Subcutaneous adipose tissue (tissue), 4 donors: ENCODE results near the gene HNRNPA3. TPM values are rescaled to one million over a fixed set of nuclear protein-coding genes. Genes with fewer than 3 reads are reported as not detected.

Experiments
- total RNA-seq, 4 donors: library from RNA; depleted of rRNA; stranded (reverse); fragments of >200 nt; gene quantifications; one replicate each; pipeline ENCODE4 v1.1.0, GENCODE V29; 2016
- TF ChIP-seq, protein P1 (sequence below): fragments of 450-650 bp; IDR thresholded peaks from one replicate; pipeline ENCODE4 v1.5.1; 2016; ENCODE audit warnings: low read depth, mild to moderate bottlenecking, control low read depth, antibody characterized with exemption, moderate library complexity

Gene HNRNPA3
- total RNA-seq, 4 donors from 2014 or later: 48.6 to 104 (median 64.7) TPM

DNA sequence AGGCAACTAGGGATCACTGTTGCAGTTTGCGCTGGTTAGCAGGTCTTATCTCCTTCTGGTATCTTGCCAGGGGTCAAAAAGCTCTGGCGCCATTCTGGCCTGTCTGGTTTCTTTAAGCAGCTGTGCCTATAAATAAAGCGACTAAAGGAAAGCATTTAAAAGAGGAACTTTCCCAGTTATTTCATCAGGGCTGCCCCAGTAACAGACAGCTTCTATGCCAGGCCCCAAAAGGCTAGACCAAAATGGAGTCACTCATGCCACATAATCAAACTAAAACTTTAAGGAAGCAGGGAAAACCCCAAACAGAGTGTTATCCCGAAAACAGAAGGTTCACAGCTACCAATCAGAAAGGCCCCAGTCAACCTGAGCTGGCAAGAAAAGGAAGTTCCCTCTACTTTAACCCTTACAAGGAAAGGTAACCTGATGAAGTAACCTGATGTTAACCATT, 41.2 kb upstream of the HNRNPA3 start:
- TF ChIP-seq, protein P1, sequence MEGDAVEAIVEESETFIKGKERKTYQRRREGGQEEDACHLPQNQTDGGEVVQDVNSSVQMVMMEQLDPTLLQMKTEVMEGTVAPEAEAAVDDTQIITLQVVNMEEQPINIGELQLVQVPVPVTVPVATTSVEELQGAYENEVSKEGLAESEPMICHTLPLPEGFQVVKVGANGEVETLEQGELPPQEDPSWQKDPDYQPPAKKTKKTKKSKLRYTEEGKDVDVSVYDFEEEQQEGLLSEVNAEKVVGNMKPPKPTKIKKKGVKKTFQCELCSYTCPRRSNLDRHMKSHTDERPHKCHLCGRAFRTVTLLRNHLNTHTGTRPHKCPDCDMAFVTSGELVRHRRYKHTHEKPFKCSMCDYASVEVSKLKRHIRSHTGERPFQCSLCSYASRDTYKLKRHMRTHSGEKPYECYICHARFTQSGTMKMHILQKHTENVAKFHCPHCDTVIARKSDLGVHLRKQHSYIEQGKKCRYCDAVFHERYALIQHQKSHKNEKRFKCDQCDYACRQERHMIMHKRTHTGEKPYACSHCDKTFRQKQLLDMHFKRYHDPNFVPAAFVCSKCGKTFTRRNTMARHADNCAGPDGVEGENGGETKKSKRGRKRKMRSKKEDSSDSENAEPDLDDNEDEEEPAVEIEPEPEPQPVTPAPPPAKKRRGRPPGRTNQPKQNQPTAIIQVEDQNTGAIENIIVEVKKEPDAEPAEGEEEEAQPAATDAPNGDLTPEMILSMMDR: no peak

DNA sequence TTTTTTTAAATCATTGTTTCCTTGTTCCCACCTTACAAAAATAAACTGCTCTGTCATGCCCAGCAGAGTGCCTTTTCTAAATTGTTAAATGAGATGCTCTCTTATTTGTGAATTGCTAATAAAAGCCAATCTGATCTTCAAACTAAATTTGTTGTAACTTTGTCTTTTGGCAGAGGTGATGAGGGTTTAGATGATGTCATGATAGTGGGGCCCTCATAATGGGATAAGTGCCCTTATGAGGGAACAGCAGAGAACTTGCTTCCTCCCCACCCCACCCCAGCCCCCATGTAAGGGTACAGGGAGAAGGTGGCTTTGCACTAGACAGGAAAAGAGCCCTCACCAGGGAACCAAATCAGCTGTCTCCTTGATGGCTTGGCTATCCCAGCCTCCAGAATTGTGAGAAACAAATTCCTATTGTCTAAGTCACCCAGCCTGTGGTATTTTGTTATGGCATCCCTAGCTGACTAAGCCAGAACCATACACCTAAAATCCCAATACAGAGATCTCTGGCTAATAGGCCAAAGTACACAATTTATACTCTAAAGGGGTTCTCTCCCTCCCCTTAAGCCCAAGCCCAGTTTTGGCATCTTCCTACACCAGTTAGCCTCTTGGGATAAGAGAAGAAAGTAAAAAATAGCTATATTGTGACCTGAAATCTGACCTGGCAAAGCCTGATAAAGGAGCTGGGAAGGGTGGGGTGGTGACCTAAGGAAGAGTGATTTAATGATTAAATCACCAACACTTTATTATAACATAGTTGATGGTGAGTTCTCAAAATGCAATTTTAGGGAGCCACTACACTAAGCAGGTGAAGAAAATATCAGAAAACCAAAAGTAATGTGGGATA, 40.3 kb upstream of the HNRNPA3 start:
- TF ChIP-seq, protein P1: no peak

DNA sequence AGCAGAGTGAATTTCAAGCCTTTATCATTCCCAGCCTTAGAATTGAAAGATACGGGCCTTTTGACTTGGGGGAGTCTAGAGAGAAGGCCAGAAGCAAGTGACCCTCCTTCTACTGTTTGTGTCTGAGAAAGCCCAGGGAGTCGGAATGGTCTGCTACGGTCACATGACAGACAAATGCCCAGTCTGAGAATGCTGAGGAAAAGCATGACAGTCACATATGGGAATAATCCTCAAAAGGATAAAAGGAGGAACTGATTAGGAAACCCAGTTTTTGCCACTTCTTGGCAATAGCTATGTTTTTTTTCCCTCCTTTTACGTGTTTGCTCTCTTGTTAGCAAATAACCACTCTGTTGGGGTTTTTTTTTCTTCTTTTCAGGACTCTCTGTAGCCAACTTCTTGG, 38.1 kb upstream of the HNRNPA3 start:
- TF ChIP-seq, protein P1: no peak

DNA sequence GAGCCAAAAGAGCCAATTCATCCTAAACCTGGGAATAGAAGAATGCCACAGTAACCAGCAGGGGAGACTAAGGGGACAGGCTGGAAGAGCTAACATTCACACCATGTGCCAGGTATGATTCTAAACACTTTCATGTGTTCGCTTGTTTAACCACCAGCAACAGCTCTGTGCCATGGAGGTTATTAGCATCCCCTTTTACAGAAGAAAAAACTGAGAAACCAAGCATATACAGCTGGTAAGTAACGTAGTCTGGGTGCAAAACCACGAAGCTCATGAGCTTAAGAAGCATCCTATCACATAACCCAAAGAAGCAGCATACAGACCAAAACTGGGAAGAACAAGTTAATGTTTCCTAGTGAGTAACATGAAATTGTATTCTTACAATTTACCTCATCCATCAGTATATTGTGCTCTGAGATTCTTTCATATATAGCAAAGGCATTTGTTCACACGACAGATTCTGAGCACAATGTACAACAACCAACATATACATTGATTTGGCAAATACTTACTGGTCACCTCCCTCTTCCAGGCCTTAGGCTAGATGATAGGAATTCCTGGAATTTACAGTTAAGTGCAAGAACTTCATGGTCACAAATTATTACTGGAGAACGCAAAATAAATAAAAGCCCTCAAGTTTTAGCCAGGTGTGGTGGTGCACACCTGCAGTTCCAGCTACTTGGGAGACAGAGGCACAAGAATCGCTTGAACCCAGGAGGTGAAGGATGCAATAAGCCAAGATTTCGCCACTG, 36.5 kb upstream of the HNRNPA3 start:
- TF ChIP-seq, protein P1: no peak

DNA sequence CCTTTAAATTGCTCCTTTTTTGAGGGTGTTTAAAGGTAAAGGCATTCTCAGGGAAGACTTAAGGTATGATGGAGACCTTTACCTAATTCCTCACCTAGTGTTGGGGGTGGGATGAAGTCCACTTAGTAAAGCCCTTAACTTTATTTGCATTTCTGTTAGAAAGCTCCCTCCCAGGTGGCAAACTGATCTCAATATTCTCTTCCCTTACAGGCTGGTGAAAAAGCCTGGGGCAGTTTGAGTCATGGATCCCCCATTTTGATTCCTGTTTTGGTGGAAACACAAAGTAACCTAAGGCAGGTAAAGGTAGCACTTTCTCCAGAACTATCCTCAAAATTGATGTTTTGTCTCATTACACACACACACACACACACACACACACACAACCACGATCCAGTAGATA, 33.8 kb upstream of the HNRNPA3 start:
- TF ChIP-seq, protein P1: no peak

DNA sequence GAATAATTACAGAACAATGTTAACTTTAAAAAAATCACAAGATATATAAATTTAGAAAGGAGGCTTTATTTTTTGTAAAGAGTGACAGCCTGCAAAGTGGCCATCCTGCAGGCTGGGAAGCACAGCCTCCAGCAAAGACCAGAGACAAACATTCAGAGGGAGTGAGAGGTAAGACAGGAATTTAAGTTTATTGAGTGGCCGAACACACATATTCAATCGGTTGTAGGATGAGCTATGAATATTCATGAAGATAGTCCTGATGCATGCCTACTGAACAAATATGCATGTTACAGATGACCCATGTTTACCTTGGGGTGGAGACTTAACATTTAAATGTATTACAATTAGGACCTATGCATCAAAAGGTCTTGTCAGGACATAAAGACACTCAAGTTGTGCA, 33.4 kb upstream of the HNRNPA3 start:
- TF ChIP-seq, protein P1: no peak
